Right lobe of liver (tissue), 4 donors: ENCODE results near the gene SLC2A11.

Experiments
- CTCF ChIP-seq, 4 donors: fragments of 200-600 bp in 3 of 4; fragments of 450-650 bp in 1 of 4; IDR thresholded peaks; one replicate each; pipeline versions ENCODE4 v1.5.1 to v1.8.0; 2016 to 2022; ENCODE audit warnings: antibody characterized with exemption in 4 of 4, mild to moderate bottlenecking in 2 of 4
- POLR2A ChIP-seq: fragments of 450-650 bp; IDR thresholded peaks from one replicate; pipeline ENCODE4 v1.6.1; 2017; ENCODE audit warnings: antibody characterized with exemption, mild to moderate bottlenecking
- donor health status: DM: no; HTN: no; CAD: no.
- donor health status: DM: no; HTN: no; CAD: no.
- donor health status: DM: no; HTN: yes; CAD: no.

GRCh38 chr22:23836281-23836680 lies 21.4 kb upstream of the SLC2A11 start:
- TF ChIP-seq CTCF (IDR thresholded peaks at IDR 0.05) = no peak
- no peak for TF ChIP-seq POLR2A
